Natural killer cell treated with Interleukin-12 subunit alpha and Interleukin-12 subunit beta and Interleukin-15 and Interleukin-18, amount 100 ng/mL, for 72 hours (primary cell): ENCODE results near the gene PAX5. TPM values are rescaled to one million over a fixed set of nuclear protein-coding genes. Genes with fewer than 3 reads are reported as not detected.

Source experiments
- ATAC-seq, 2 donors: fragments of 150-1000 bp; cut with Tn5 transposase in 1 of 2; sonication (Bioruptor Pico), chemical (Tn5 transposase) in 1 of 2; 2 replicates each; pipeline ENCODE4 v1.10.0; 2021
- DNase-seq: peaks from one replicate; pipeline ENCODE4 v3.0.0; 2022; ENCODE audit warnings: low spot score
- H3K27ac Mint-ChIP-seq, 2 donors: 1 replicate in 1 of 2; 2 replicates in 1 of 2; pipeline ENCODE4 v1.8.0; 2022; ENCODE audit warnings: mixed read lengths in 2 of 2, mild to moderate bottlenecking in 1 of 2, moderate library complexity in 1 of 2
- H3K27me3 Mint-ChIP-seq, 2 donors: 1 replicate in 1 of 2; 2 replicates in 1 of 2; pipeline ENCODE4 v1.8.0; 2022; ENCODE audit warnings: mixed read lengths in 2 of 2
- H3K36me3 Mint-ChIP-seq: one replicate; pipeline ENCODE4 v1.8.0; 2022; ENCODE audit warnings: mixed read lengths
- H3K4me1 Mint-ChIP-seq, 2 donors: 1 replicate in 1 of 2; 2 replicates in 1 of 2; pipeline ENCODE4 v1.8.0; 2022; ENCODE audit warnings: low read depth in 2 of 2, mixed read lengths in 2 of 2, mild to moderate bottlenecking in 1 of 2
- H3K4me3 Mint-ChIP-seq: one replicate; pipeline ENCODE4 v1.8.0; 2022; ENCODE audit warnings: mixed read lengths
- H3K9me3 Mint-ChIP-seq: 2 replicates; pipeline ENCODE4 v1.8.0; 2022; ENCODE audit warnings: mixed read lengths
- total RNA-seq, 2 donors: library from RNA; stranded (reverse); gene quantifications; one replicate each; pipeline ENCODE4 v1.2.3, GENCODE V29; 2022

Gene PAX5
- total RNA-seq, 2 donors from 2014 or later: 0.29 to 2.1 TPM

DNA sequence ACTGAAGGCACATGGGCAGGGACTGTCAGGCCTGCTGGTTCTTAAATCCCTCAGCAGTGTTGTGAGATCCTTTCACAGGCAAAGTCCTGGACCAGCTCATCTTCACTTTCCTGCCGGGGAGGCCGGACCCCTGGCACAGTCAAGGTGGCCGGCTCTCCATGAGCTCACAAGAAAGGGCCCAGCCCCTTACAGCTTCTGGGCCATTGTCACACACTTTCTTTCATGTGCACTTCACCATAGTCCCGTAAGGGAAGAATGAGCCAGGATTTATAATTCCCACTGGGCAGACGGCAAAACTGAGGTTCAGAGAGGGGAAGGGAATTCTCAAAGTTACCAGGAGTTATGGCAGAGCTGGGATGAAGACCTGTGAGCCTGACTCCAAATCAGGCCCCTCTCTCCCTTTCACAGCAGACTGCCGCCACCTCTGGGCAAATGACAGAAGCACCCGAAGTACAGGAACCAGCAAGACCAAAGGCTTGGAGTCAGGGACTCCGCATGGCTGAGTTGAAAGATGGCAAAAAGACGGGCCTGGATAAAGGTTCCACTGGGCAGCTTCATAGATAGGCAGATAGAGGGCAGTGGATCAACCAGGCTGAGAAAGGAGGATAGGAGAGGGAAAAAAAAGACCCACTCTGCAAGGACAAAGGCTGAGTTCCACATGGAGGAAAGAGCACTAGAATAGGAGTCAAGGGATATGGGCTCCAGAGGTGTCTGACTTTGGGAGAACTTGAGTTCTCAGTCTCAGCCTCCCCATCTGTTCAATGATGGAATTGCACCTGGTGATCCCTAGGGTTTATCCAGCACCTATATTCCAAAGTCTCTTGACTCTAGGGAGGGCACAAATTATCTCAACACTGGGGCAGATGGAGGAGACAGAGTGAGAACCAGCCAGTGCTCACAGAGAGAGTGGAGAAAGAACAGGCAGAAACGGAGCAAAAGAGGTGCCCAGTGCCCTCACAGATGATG, 128.7 kb downstream of the PAX5 start:
- Mint-ChIP-seq H3K9me3 (no peaks in the 10 kb centered on the region), H3K36me3 (no peaks in the 10 kb centered on the region), H3K27me3 (peaks cover 44 to 52% of the 10 kb centered on the region in 2 donors), H3K4me3 (no peak overlapping the region), H3K27ac (peak overlapping the region in 1 of 2 donors; percentile 18), H3K4me1 (peaks cover 17 to 23% of the 10 kb centered on the region in 2 donors)
- ATAC-seq (no peak), DNase-seq (no peak)

DNA sequence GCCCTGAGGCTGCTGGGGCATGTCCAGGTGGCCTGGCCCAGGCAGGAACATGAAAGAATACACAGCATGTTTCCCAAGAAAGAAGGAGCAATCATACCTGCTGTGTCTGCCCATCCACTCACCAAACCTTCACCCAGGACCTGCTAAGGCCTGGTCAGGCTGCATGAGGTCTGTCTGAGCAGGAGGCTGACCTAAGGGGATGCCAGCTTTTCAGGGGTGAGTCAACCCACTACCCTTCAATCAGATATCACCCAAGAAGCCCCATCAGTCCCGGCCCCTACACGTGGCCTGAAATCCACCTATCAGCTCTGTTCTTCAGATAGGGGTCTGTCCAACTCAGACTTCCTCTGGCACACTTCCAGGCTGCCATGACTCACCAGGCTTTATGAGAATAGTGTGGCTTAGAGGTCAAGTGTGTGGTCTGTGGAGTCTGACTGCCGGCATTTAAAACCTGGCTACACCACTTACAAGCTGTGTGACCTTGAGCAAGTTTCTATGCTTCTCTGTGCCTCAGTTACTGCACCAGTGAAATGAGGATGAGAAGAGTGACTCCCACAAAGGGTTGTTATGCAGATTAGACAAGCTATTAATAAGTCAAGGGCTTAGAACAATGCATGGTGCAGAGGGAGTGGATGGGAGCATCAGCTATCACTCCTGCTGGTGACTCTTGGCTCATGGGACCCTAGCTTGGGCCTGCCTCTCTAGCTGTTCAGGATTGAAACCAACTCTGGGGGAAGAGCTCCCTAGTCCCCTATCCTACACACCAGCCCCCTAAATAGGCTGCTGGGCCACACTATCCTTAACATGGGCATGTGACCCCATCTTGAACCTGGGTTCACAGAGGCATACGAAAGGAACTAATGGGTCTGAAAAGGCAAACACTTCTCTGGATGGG, 130.3 kb downstream of the PAX5 start:
- Mint-ChIP-seq H3K27ac (peak overlapping the region in 1 of 2 donors; percentile 38), H3K27me3 (peaks cover 49 to 53% of the 10 kb centered on the region in 2 donors), H3K4me3 (peak overlapping the region; percentile 56), H3K36me3 (no peaks in the 10 kb centered on the region), H3K4me1 (peaks cover 17 to 23% of the 10 kb centered on the region in 2 donors), H3K9me3 (no peaks in the 10 kb centered on the region)
- ATAC-seq (peak; percentile 87 to 91), DNase-seq (peak; percentile 62)

DNA sequence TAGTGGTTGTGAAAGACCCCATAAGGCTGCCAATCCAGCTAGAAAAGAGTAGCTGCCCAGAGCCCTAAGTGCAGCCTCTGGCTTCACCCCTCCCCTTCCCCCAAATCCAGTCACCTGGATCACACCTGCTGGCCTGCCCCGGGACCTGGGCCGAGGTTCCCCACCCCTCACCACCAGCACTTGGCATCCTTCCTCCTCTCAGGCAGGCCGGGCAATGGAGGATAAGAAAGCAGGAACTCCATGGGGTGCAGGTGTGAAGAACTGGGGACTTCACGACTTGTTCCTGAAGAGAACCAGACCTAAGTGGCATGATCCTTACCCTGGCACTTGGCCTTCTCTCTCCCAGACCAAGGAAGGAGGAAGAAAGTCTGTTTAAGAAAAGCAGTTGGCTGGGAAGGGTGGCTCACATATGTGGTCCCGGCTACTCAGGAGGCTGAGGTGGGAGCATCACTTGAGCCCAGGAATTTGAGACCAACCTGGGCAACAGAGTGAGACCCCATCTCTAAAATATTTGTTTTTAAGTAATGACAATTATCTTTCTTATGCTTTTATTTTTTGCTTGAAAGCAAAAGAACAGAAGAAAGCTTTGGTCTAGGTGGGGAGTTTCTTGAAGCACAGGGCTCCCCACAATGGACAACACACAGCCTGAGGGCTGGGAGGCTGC, 131.1 kb downstream of the PAX5 start:
- no peak for ATAC-seq
- peak overlapping the region in 1 of 2 donors; percentile 38 for H3K27ac Mint-ChIP-seq
- H3K9me3 Mint-ChIP-seq: no peaks in the 10 kb centered on the region
- peaks cover 45 to 47% of the 10 kb centered on the region in 2 donors for H3K27me3 Mint-ChIP-seq
- H3K4me1 Mint-ChIP-seq: peaks cover 17 to 23% of the 10 kb centered on the region in 2 donors
- H3K36me3 Mint-ChIP-seq: no peaks in the 10 kb centered on the region
- H3K4me3 Mint-ChIP-seq: no peak overlapping the region
- DNase-seq: peak; percentile 44

DNA sequence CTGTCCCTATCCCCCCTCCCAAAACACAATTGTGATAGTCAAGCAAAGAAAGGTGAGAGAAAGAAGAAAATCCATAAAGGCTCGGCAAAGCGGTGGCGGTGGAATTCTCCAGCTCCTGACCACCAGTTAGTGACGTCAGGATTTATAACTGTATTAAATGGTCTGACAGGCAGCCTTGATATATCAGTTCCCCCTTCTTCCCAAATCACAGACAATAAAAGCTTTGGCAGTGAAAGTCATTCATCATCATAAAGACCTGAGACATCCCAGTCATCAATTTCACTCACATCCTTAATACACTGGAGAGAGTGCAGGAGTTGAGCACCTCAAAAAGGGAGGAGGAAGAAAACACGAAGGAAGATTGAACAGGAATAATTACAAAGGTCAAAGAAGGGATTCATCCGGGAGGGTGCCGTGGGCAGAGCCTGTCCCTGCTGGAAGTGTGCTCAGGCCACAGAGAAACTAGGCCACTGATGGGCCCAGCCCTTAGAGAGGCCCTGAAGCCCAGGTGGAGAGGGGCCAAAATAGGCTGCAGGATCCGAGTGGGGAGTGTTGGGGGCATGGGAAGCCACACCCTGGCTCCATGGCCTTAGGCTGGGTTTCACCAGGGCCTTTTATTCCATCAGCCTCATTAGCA, 131.9 kb downstream of the PAX5 start:
- Mint-ChIP-seq H3K4me3 (no peak overlapping the region), H3K27me3 (peaks cover 40 to 41% of the 10 kb centered on the region in 2 donors), H3K36me3 (no peaks in the 10 kb centered on the region), H3K27ac (peak overlapping the region in 1 of 2 donors; percentile 46), H3K4me1 (peaks cover 17 to 23% of the 10 kb centered on the region in 2 donors), H3K9me3 (no peaks in the 10 kb centered on the region)
- no peak for DNase-seq
- ATAC-seq: no peak

DNA sequence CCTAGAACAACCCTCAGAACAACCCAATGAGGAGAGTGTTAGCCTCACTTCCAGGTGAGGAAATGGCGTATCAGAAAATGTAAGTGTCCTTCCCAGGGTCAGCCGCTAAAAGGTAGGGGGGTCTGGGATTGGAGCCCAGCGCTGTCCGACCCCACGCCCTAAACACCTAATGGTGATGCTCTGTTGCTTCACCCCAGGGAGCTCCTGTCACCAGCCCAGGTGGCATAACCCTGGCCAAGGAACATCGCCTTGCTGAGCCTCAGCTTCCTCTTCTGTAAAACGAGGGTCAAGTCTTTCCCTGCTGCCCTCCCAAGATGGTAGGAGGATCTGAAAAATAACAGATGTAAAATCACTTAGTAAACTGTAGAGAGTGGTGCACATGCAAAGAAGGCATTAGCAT, 132.5 kb downstream of the PAX5 start:
- H3K27me3 Mint-ChIP-seq: peaks cover 42 to 43% of the 10 kb centered on the region in 2 donors
- no peak for DNase-seq
- H3K36me3 Mint-ChIP-seq: no peaks in the 10 kb centered on the region
- H3K9me3 Mint-ChIP-seq: no peaks in the 10 kb centered on the region
- ATAC-seq: no peak
- peaks cover 17 to 23% of the 10 kb centered on the region in 2 donors for H3K4me1 Mint-ChIP-seq
- H3K4me3 Mint-ChIP-seq: no peak overlapping the region
- H3K27ac Mint-ChIP-seq: peak overlapping the region in 1 of 2 donors; percentile 46

DNA sequence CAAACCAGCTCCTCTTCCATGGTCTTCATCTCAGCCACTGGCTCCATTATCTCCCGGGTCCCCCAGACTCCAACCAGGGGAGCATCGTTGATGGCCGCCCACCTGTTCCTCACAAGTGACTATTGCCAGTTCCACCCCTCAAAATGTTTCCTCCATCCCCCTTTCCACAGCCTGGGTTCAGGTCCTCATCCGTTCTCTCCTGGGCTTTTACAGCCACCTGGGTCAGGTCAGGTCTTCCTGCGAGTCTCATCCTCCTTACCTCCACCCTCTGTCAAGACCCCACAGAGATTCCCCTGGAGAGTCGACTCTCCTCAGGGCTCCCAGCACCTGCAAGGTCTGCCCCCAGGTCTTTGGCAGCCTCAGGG, 133.2 kb downstream of the PAX5 start:
- Mint-ChIP-seq H3K27me3 (peaks cover 36 to 38% of the 10 kb centered on the region in 2 donors), H3K36me3 (no peaks in the 10 kb centered on the region), H3K4me1 (peaks cover 17 to 23% of the 10 kb centered on the region in 2 donors), H3K27ac (peak overlapping the region in 1 of 2 donors; percentile 46), H3K4me3 (no peak overlapping the region), H3K9me3 (no peaks in the 10 kb centered on the region)
- DNase-seq (peak; percentile 13), ATAC-seq (no peak)

DNA sequence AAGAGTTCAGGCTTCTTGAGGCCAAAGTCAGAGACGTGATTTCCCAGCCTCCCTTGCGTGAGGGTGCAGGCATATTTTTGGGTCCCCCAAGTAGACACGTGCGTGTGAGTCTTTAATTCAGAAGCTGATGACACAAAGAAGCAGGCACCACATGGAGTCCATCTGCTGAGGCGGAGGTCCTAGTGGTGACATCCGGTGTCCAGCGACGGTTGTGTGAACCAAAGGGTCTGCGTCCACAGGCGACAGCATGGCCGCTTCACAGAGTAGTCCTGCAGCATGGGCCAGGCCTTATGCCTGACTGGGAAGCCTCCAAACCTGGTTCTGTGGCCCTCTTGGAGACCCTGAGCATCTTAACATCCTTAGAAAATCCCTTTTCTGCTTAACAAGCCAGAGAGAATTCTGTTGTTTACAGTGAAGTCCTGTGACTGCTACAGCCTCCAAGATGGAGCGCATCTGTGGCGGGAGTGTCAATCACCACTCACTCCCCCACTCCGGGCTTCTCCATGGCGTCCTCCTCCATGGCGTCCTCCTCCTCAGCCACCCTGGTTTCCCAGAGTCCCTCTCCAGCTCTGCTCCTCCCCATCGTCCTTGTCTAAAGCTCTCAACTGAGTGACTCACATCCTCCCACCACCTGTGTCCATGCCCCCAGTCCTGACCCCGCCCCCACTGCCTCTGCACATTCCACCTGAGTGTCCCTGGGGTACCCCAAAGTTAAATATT, 133.8 kb downstream of the PAX5 start:
- no peaks in the 10 kb centered on the region for H3K36me3 Mint-ChIP-seq
- H3K4me3 Mint-ChIP-seq: no peak overlapping the region
- H3K9me3 Mint-ChIP-seq: no peaks in the 10 kb centered on the region
- peaks cover 31 to 33% of the 10 kb centered on the region in 2 donors for H3K27me3 Mint-ChIP-seq
- peak overlapping the region in 1 of 2 donors; percentile 17 for H3K27ac Mint-ChIP-seq
- DNase-seq (peak; percentile 26), ATAC-seq (no peak)
- H3K4me1 Mint-ChIP-seq: peaks cover 12 to 21% of the 10 kb centered on the region in 2 donors

DNA sequence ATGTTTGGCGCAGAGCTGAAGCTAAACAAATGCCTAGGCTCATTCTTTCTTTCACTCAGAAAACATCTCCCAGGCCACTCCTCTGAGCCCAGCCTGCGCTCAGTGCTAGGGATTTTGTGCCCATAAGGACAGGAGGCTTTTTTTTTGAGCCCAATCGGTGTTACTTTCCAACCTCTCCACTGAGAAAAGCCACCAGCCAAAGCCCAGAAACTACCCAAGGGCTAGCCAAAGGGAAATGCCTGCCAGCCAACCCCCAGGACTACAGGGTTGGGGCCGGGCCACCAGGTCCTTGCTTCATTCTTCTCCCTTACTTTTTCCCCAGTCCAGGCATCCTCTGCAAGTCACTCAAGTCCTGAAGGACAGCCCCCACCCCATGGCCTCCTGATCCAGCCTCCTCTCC, 134.7 kb downstream of the PAX5 start:
- H3K4me1 Mint-ChIP-seq: peaks cover 11 to 12% of the 10 kb centered on the region in 2 donors
- H3K27me3 Mint-ChIP-seq: peaks cover 28 to 32% of the 10 kb centered on the region in 2 donors
- ATAC-seq: no peak
- no peak overlapping the region for H3K4me3 Mint-ChIP-seq
- H3K36me3 Mint-ChIP-seq: no peaks in the 10 kb centered on the region
- H3K9me3 Mint-ChIP-seq: no peaks in the 10 kb centered on the region
- peak overlapping the region in 1 of 2 donors; percentile 17 for H3K27ac Mint-ChIP-seq
- peak; percentile 44 for DNase-seq

DNA sequence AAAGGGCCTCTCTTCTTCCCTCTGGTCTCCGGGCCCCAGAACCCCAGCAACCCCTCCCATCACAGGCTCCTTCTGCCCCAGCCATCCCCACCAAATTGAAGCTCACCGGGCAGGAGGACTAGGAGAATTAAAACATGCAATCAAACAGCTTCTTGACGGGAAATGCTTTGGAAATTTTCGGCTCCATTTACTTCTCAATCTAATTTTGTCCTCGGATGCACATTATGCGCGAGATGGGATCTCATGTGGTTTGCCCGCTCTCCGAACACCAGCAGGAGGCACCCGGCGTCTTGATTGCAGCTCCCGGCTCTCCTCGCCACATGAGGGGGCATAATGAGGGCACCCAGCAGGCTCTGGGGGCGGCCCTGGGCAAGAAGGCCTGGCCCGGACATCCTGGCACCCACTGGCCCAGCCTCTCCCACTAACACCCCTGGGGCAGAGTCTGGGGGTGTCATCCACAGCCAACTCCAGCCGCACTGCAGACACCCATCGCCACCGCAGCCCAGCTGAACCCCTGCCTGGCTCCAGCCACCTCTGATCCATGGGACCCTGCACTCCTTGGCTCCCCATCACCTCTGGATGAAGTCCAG, 135.5 kb downstream of the PAX5 start:
- no peak for ATAC-seq
- peaks cover 3% of the 10 kb centered on the region in 2 donors for H3K4me1 Mint-ChIP-seq

DNA sequence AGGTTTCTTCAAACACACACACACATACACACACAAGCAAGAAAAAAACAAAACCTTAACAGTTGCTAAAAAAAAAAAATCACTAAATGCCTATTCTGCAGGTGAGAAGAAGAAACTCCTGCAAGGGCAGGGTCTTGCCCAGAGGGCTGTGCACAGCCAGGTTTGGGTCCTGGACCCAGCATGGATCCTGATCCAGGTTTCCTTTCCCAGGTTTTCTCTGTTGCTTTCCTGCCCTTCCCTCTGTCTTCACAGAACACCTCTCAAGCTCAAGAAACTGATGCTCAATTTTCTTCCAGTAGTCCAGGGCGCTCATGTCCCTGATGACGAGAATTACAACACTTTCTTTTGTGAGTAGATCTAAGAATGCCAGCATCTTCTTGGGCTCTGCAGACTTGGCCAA, 136.6 kb downstream of the PAX5 start:
- Mint-ChIP-seq H3K9me3 (no peaks in the 10 kb centered on the region), H3K4me1 (no peaks in the 10 kb centered on the region), H3K4me3 (no peak overlapping the region), H3K27ac (no peak overlapping the region), H3K27me3 (peaks cover 31 to 32% of the 10 kb centered on the region in 2 donors), H3K36me3 (no peaks in the 10 kb centered on the region)
- no peak for ATAC-seq
- no peak for DNase-seq

More for the DNA sequence above, 135.5 kb downstream of the PAX5 start:
- peak; percentile 35 for DNase-seq
- Mint-ChIP-seq H3K4me3 (no peak overlapping the region), H3K9me3 (no peaks in the 10 kb centered on the region), H3K36me3 (no peaks in the 10 kb centered on the region), H3K27me3 (peaks cover 28 to 29% of the 10 kb centered on the region in 2 donors), H3K27ac (no peak overlapping the region)

DNA sequence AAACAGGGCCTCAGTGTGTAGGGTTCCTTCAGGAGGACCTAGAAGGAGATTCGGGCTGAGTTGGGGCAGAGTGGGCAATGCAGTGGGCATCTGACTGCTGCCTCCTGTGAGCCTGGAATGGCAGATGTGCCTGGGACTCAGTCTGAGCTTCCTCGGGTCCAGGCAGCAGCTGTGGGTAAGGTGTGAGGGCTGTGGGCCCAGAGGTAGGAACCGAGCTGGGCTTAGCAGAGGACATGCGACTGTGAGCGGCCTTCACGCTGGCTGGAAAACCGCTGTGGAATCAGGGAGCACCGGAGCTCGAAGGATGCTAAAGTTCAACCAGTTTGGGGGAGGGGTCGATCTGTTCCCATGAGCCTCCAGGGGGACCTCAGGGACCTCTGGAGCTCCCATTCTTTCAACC, 137.0 kb downstream of the PAX5 start:
- Mint-ChIP-seq H3K27me3 (peaks cover 36 to 37% of the 10 kb centered on the region in 2 donors), H3K4me3 (no peak overlapping the region), H3K4me1 (no peaks in the 10 kb centered on the region), H3K9me3 (no peaks in the 10 kb centered on the region), H3K36me3 (no peaks in the 10 kb centered on the region), H3K27ac (no peak overlapping the region)
- ATAC-seq: no peak
- DNase-seq: peak; percentile 26

DNA sequence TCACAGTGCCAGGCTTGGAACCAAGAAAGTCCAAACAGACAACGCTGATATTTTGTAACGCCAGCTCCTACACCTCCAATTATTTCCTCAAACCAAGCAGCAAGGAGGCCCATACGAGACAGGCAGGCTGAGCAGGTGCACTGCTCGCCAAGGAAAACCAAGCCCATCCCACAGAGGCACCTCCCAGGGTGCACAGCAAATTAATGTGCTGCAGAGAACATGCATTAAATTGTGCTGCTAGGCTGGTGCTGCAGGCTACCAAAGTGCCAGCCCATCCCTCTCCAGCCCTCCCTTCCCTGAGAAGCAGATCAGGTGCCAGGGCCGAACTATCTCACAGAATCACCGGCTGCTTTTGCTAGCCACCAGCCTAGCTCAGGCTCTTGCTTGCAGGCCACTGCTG, 137.8 kb downstream of the PAX5 start:
- Mint-ChIP-seq H3K27me3 (peaks cover 37 to 38% of the 10 kb centered on the region in 2 donors), H3K4me3 (no peak overlapping the region), H3K36me3 (no peaks in the 10 kb centered on the region), H3K9me3 (no peaks in the 10 kb centered on the region), H3K4me1 (no peaks in the 10 kb centered on the region), H3K27ac (no peak overlapping the region)
- no peak for ATAC-seq
- peak; percentile 39 for DNase-seq
